K562 (cell line): ENCODE results near the gene SULT6B1. TPM values are rescaled to one million over a fixed set of nuclear protein-coding genes. Genes with fewer than 3 reads are reported as not detected.

Experiments used
- ATAC-seq: fragments of 200-7000 bp; cut with Tn5 transposase; 3 replicates; pipeline ENCODE4 v1.9.1; 2020; ENCODE audit warnings: moderate library complexity
- BruUV-seq: library from RNA; stranded (reverse); fragments of 400-500 nt; replicated peaks from 2 replicates; lab custom pipeline; 2021; lab: Mats Ljungman, UMichigan
- CTCF ChIA-PET: fragments of 300-600 bp; formaldehyde crosslinking; extraction: SDS; loops from one replicate; lab custom pipeline; 2021; ENCODE audit warnings: low intra/inter-chr PET ratio; lab: Yijun Ruan, JAX
- POLR2A ChIA-PET: fragments of 300-600, 350-650 bp; sonication (Branson Sonifier 250); formaldehyde crosslinking; extraction: SDS; loops from one replicate; lab custom pipeline; 2021; ENCODE audit warnings: antibody characterized with exemption, inconsistent platforms; lab: Yijun Ruan, JAX
- DNase-seq, 4 experiments: peaks; one replicate each; pipeline versions ENCODE4 v3.0.0 to v3.0.0-alpha.2; 2011 to 2018; ENCODE audit warnings: low spot score in 3 of 4, mixed read lengths in 3 of 4; ENCODE audit errors: extremely low read depth in 1 of 4
- FAIRE-seq: peaks from 2 replicates; lab custom pipeline; 2011; peaks lifted over from hg19 to GRCh38; lab: Jason Lieb, UNC
- H2AFZ ChIP-seq: 2 replicates; pipeline ENCODE4 v1.6.0; 2011; ENCODE audit warnings: low read depth, low read length, control low read depth, inconsistent platforms
- H3K27ac ChIP-seq: fragments of 200-600 bp; 3 replicates; pipeline ENCODE4 v1.8.0; 2011; ENCODE audit warnings: low read depth, mild to moderate bottlenecking, control low read depth, inconsistent platforms, low read length, moderate library complexity, mixed read lengths; ENCODE audit errors: extremely low read depth
- H3K27me3 ChIP-seq, 2 experiments: fragments of 300-600 bp in 1 of 2; 2 replicates in 1 of 2; 3 replicates in 1 of 2; pipeline versions ENCODE4 v1.6.0 to v1.8.0; 2011; ENCODE audit warnings: inconsistent platforms in 2 of 2, low read length in 2 of 2, mild to moderate bottlenecking in 1 of 2, mixed read lengths in 1 of 2, moderate library complexity in 1 of 2; ENCODE audit not compliant: control insufficient read depth in 2 of 2, insufficient read depth in 2 of 2
- H3K36me3 ChIP-seq: fragments of 300-600 bp; 3 replicates; pipeline ENCODE4 v1.8.0; 2011; ENCODE audit warnings: mild to moderate bottlenecking, low read length, inconsistent platforms; ENCODE audit not compliant: control insufficient read depth, insufficient read depth
- H3K4me1 ChIP-seq, 2 experiments: fragments of 200-600 bp in 1 of 2; replicated peaks in 1 of 2; 2 replicates in 1 of 2; 3 replicates in 1 of 2; pipeline versions ENCODE4 v1.5.1 to v1.8.0; 2011; ENCODE audit warnings: inconsistent platforms in 2 of 2, low read length in 2 of 2, mild to moderate bottlenecking in 1 of 2, mixed read lengths in 1 of 2, moderate library complexity in 1 of 2; ENCODE audit not compliant: control insufficient read depth in 2 of 2, insufficient read depth in 2 of 2
- H3K4me2 ChIP-seq: 2 replicates; pipeline ENCODE4 v1.6.1; 2011; ENCODE audit warnings: low read length, control low read depth, inconsistent platforms, mixed read lengths; ENCODE audit not compliant: insufficient read depth
- H3K4me3 ChIP-seq: fragments of 200-600 bp; sonication (generic), shearing (Covaris generic); 2 replicates; pipeline ENCODE4 v1.5.1; 2016; ENCODE audit warnings: control low read depth, inconsistent platforms
- H3K79me2 ChIP-seq: fragments of 200-600 bp; 3 replicates; pipeline ENCODE4 v1.8.0; 2011; ENCODE audit warnings: low read length, inconsistent platforms; ENCODE audit not compliant: control insufficient read depth, insufficient read depth
- H3K9ac ChIP-seq, 2 experiments: 2 replicates each; pipeline versions ENCODE4 v1.6.0 to v1.6.1; 2011; ENCODE audit warnings: low read depth in 2 of 2, low read length in 2 of 2, control low read depth in 1 of 2, inconsistent platforms in 1 of 2, mild to moderate bottlenecking in 1 of 2, mixed read lengths in 1 of 2; ENCODE audit not compliant: insufficient read depth in 1 of 2
- H3K9me1 ChIP-seq: one replicate; pipeline ENCODE4 v1.6.0; 2011; ENCODE audit warnings: inconsistent platforms, mild to moderate bottlenecking, low read length, moderate library complexity; ENCODE audit not compliant: control insufficient read depth, insufficient read depth
- H3K9me3 ChIP-seq: replicated peaks from 2 replicates; pipeline ENCODE4 v1.5.1; 2011; ENCODE audit warnings: low read depth, low read length, inconsistent platforms; ENCODE audit not compliant: control insufficient read depth, insufficient read depth
- H4K20me1 ChIP-seq: replicated peaks from 2 replicates; pipeline ENCODE4 v1.6.1; 2011; ENCODE audit warnings: low read length, inconsistent platforms, mixed read lengths; ENCODE audit not compliant: control insufficient read depth, insufficient read depth
- BRF2 ChIP-seq: IDR thresholded peaks from 3 replicates; pipeline ENCODE4 v1.6.1; 2011; ENCODE audit warnings: borderline replicate concordance, mild to moderate bottlenecking; ENCODE audit not compliant: insufficient read length, insufficient read depth
- CBX5 ChIP-seq: IDR thresholded peaks from 2 replicates; pipeline ENCODE4 v1.6.1; 2014; ENCODE audit warnings: low read depth, borderline replicate concordance
- DEAF1 ChIP-seq: fragments of 450-650 bp; formaldehyde crosslinking; IDR thresholded peaks from 2 replicates; pipeline ENCODE4 v1.4.0; 2020; ENCODE audit warnings: mild to moderate bottlenecking, moderate library complexity
- HMBOX1 ChIP-seq: sonication (generic); IDR thresholded peaks from 2 replicates; pipeline ENCODE4 v1.6.1; 2016
- JUN ChIP-seq, 2 experiments: sonication (generic) in 1 of 2; formaldehyde crosslinking in 1 of 2; IDR thresholded peaks; 2 replicates each; pipeline versions ENCODE4 v1.6.1 to v1.8.0; 2012 to 2022; ENCODE audit warnings: borderline replicate concordance in 2 of 2, mild to moderate bottlenecking in 2 of 2, improper control_type of control experiment in 1 of 2, low read depth in 1 of 2, low read length in 1 of 2, missing genetic modification reagents in 1 of 2
- KDM5B ChIP-seq: fragments of 200-600 bp; sonication (generic); IDR thresholded peaks from 2 replicates; pipeline ENCODE4 v1.6.1; 2012; ENCODE audit warnings: low read depth, mild to moderate bottlenecking, moderate library complexity, low read length, control low read depth, inconsistent platforms; ENCODE audit not compliant: insufficient replicate concordance
- KLF16 ChIP-seq: IDR thresholded peaks from 2 replicates; pipeline ENCODE4 v1.6.1; 2016; ENCODE audit warnings: antibody characterized with exemption
- MCM2 ChIP-seq: fragments of 450-650 bp; IDR thresholded peaks from 2 replicates; pipeline ENCODE4 v1.6.1; 2017; ENCODE audit warnings: low read depth, mild to moderate bottlenecking
- MCM3 ChIP-seq: fragments of 450-650 bp; IDR thresholded peaks from 2 replicates; pipeline ENCODE4 v1.6.1; 2016
- NCOR1 ChIP-seq: fragments of 450-650 bp; IDR thresholded peaks from 2 replicates; pipeline ENCODE4 v1.6.1; 2016; ENCODE audit warnings: mild to moderate bottlenecking, moderate library complexity
- RBM25 ChIP-seq: fragments of 200-400 bp; formaldehyde crosslinking; IDR thresholded peaks from 2 replicates; pipeline ENCODE4 v1.6.1; 2018; ENCODE audit warnings: low read length, low read depth, moderate library complexity; ENCODE audit not compliant: severe bottlenecking
- SMARCA4 ChIP-seq: fragments of 450-650 bp; IDR thresholded peaks from 2 replicates; pipeline ENCODE4 v1.6.1; 2016
- SRSF3 ChIP-seq: fragments of 200-400 bp; formaldehyde crosslinking; IDR thresholded peaks from 2 replicates; pipeline ENCODE4 v1.6.1; 2016; ENCODE audit warnings: mild to moderate bottlenecking, low read length, moderate library complexity; ENCODE audit not compliant: insufficient read depth
- STAT5A ChIP-seq: IDR thresholded peaks from 2 replicates; pipeline ENCODE4 v1.6.1; 2012; ENCODE audit warnings: low read length, inconsistent platforms, borderline replicate concordance
- XRCC3 ChIP-seq: fragments of 450-650 bp; IDR thresholded peaks from 2 replicates; pipeline ENCODE4 v1.6.1; 2017; ENCODE audit warnings: mild to moderate bottlenecking, moderate library complexity
- ZBED1 ChIP-seq: IDR thresholded peaks from 2 replicates; pipeline ENCODE4 v1.6.1; 2014
- ZNF133 ChIP-seq: fragments of 250-450 bp; sonication (Bioruptor Pico); IDR thresholded peaks from 2 replicates; pipeline ENCODE4 v1.4.0; 2020; ENCODE audit warnings: mild to moderate bottlenecking
- ZNF184 ChIP-seq: sonication (generic); formaldehyde crosslinking; IDR thresholded peaks from 2 replicates; pipeline ENCODE4 v1.5.0; 2020; ENCODE audit warnings: missing genetic modification reagents
- ZNF431 ChIP-seq: sonication (generic); formaldehyde crosslinking; IDR thresholded peaks from 2 replicates; pipeline ENCODE4 v1.8.0; 2022; ENCODE audit warnings: mild to moderate bottlenecking, missing genetic modification reagents
- whole genome bisulfite sequencing: fragments of 100-300 bp; shearing (Covaris generic); methylation state at CpG from one replicate; pipeline ENCODE4 v1.1.6; 2016; ENCODE audit warnings: low coverage, mixed read lengths; ENCODE audit not compliant: insufficient coverage; ENCODE audit errors: missing lambda C conversion rate; 5-methylcytosine and 5-hydroxymethylcytosine counted together
- in situ Hi-C: fragments of 300-500 bp; cut with MboI; formaldehyde crosslinking; loops from 4 replicates; pipeline ENCODE4 v1.15.0; 2018; ENCODE audit warnings: inconsistent platforms, mixed read lengths
- intact Hi-C: fragments of 100-400 bp; cut with micrococcal nuclease; formaldehyde crosslinking; loops from 2 replicates; pipeline ENCODE4 v1.14.2; 2022
- polyA plus RNA-seq, 8 experiments: library from polyadenylated mRNA; depleted of rRNA in 4 of 8; stranded (reverse) in 5 of 8; unstranded in 3 of 8; fragments of >200 nt; fragmentation: Nextera tagmentation in 2 of 8; fragmentation: Illumina TruSeq in 1 of 8; extraction: Ambion mirVana in 2 of 8; extraction: Trizol in 1 of 8; gene quantifications; 2 replicates each; pipeline versions ENCODE4 v1.2.1 to v1.2.3, GENCODE V29; 2011 to 2014; ENCODE audit warnings: inconsistent platforms in 1 of 8, missing spikeins in 1 of 8
- total RNA-seq, 7 experiments: library from RNA; depleted of rRNA in 6 of 7; stranded (reverse); fragments of >200 nt in 6 of 7; fragmentation: Illumina TruSeq in 2 of 7; extraction: Trizol in 2 of 7; gene quantifications; 2 replicates each; pipeline versions ENCODE4 v1.2.1 to v1.2.3, GENCODE V29; 2011 to 2021; ENCODE audit warnings: low replicate concordance in 1 of 7

SULT6B1 gene
- total and polyA plus RNA-seq, 9 of the 15 experiments (the other 6 are each of a cell fraction or from before 2014, with no cell fraction given) = not detected

GRCh38 chr2:37125416-37125815, 63.1 kb downstream of the SULT6B1 start:
- H3K4me2 ChIP-seq = no peak overlapping the region
- H3K27ac ChIP-seq = no peak overlapping the region
- in situ Hi-C loops = no loop called here
- DNase-seq (no peak), FAIRE-seq (no peak), ATAC-seq (no peak)
- WGBS = 70% methylated on average over 2 of the region's 2 CpGs
- H3K9me1 ChIP-seq = no peaks in the 10 kb centered on the region
- no peaks in the 10 kb centered on the region for H3K27me3 ChIP-seq
- H3K9ac ChIP-seq = no peak overlapping the region
- TF ChIP-seq CBX5 = no peak
- no peak for TF ChIP-seq MCM2
- no peak for TF ChIP-seq KDM5B
- TF ChIP-seq SRSF3 = no peak
- no peak for TF ChIP-seq ZNF133 (CRISPR knock-in tag)
- no peak for TF ChIP-seq SMARCA4
- no peak for TF ChIP-seq HMBOX1
- no peak for TF ChIP-seq STAT5A
- no peak for TF ChIP-seq ZNF431 (CRISPR knock-in tag)
- TF ChIP-seq NCOR1 = no peak
- no peak for TF ChIP-seq BRF2
- no peak for TF ChIP-seq XRCC3
- no peak for TF ChIP-seq KLF16
- no peak for TF ChIP-seq DEAF1 (CRISPR knock-in tag)
- TF ChIP-seq ZBED1 = no peak
- no peak for TF ChIP-seq JUN (IDR thresholded peaks at IDR 0.05; ENCODE audit: borderline replicate concordance, low read depth, low read length)
- TF ChIP-seq JUN (CRISPR knock-in tag; IDR thresholded peaks at IDR 0.05; ENCODE audit: borderline replicate concordance) = no peak
- TF ChIP-seq RBM25 = no peak
- no peak for TF ChIP-seq MCM3
- TF ChIP-seq ZNF184 = no peak
- no peak overlapping the region for H3K4me3 ChIP-seq
- ChIA-PET CTCF (no interaction called here), POLR2A (interaction anchor here (0.9 kb wide), 1 partner anchor 16 kb away, joined by 4 read pairs; no protein-coding TSS in a partner anchor)
- intact Hi-C loops = no loop called here
- no peaks in the 10 kb centered on the region for H3K9me3 ChIP-seq
- BruUV-seq = no TSS peak
- no peaks in the 10 kb centered on the region for H3K4me1 ChIP-seq
- no peak overlapping the region for H2AFZ ChIP-seq
- H4K20me1 ChIP-seq = no peaks in the 10 kb centered on the region
- H3K36me3 ChIP-seq = peaks cover 24% of the 10 kb centered on the region; the same call in 2 of the 3 replicates
- H3K79me2 ChIP-seq = no peaks in the 10 kb centered on the region
